Loucy (cell line): ENCODE measurements around the gene ACOT11.

ENCODE experiments used
- CTCF ChIP-seq: fragments of 200-600 bp; sonication (generic); conservative IDR thresholded peaks from 2 replicates; pipeline ENCODE4 v1.5.1; 2014; ENCODE audit warnings: mild to moderate bottlenecking, antibody characterized with exemption, low read length
- EZH2phosphoT487 ChIP-seq: fragments of 200-600 bp; IDR thresholded peaks from 2 replicates; pipeline ENCODE4 v1.6.1; 2018; ENCODE audit warnings: antibody characterized with exemption, mild to moderate bottlenecking, moderate library complexity, borderline replicate concordance

DNA sequence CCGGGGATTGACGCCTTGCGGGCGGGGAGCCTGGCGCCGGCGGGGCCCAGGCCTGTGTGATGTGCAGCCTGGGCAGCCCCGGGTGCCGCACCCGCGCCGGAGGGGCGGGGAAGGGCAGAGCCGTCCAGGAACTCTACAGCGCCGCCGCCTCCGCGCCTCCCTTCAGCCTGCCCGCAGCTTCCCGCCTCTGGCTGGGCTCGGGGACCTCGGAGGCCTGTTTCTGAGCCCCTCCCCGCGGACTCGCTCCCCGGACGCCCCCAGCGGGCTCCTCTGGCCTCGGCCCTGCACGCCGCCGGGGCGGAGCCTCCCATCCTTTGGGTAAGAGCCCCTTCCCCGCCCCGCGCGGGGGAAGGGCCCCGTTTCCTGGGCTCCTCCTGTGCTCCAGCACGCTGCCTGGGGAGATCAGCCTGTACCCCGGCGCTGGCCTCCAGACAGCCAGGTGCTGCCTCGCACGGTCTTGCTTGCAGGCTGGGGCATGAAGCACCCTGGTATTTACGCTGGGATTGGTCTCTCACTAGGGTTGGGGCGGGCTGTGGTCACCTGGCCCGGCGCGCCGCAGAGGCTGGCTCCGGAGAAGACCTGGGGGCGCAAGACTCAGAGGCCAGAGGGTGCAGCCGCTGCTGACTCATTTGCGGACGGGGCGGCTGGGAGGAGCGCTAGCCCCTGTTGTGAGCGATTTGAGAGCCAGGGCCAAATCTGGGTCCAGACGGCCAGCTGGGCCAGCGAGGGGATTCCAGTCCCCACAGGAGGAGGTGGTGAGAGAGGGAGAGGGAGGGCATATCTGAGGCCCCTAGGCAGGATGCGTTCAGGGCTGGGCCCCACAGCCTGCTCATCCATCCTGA, 5.7 kb upstream of the ACOT11 start:
- TF ChIP-seq CTCF (no peak), EZH2phosphoT487 (no peak)
